Testis (tissue), 2 donors: ENCODE results near the gene TEX11.

Source experiments
- CTCF ChIP-seq, 3 experiments: fragments of 450-650 bp in 2 of 3; fragments of 200-600 bp in 1 of 3; sonication (generic) in 1 of 3; IDR thresholded peaks; one replicate each; pipeline ENCODE4 v1.5.1; 2016 to 2019; ENCODE audit warnings: antibody characterized with exemption in 3 of 3, mild to moderate bottlenecking in 2 of 3, moderate library complexity in 1 of 3
- POLR2A ChIP-seq: fragments of 450-650 bp; IDR thresholded peaks from one replicate; pipeline ENCODE4 v1.6.1; 2017; ENCODE audit warnings: antibody characterized with exemption, mild to moderate bottlenecking, moderate library complexity

GRCh38 chrX:70554523-70554922 lies 354.0 kb downstream of the TEX11 start:
- TF ChIP-seq POLR2A = no peak
- no peak for TF ChIP-seq CTCF (IDR thresholded peaks at IDR 0.05)
